ENCODE results near the gene LDLRAD4.

Gene LDLRAD4

DNA sequence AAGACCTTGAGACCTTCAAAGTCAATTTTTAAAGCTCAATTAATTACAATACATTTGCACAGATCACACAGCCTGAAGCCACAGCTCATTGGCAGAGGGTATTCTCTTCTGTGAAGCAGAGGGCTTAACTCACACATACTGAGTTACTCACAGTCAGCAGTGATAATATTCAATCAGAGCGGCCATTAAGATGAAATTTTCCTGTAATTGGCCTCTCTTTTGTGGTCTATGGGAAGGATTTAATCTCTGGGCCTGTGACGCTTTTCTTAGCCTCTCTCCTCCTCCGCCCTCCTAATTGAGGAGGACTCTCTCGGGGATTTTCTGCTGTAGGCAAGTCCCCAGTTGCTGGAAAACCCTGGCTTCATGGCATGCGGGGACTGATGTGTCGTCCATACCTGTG lies 12.3 kb upstream of the LDLRAD4 start:
- no peak for DNase-seq

DNA sequence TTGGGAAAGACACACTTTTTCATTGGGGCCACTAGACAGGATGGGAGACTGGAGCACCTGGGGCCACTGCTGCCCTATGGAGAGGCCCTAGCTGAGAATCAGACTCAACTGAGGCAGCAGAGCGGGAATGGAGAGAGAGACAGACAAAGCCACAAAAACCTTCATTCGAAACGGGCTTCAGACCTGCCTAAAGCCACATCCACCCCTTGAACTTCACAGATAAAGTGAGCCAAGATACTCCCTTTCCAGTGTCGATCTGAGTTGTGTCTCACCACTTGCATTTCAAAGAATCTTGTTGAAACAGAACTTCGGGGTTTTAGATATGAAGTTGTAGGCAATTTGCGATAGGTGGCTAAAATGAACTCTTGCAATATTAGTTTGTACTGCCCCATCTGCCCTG lies 11.3 kb upstream of the LDLRAD4 start:
- no peak for DNase-seq

DNA sequence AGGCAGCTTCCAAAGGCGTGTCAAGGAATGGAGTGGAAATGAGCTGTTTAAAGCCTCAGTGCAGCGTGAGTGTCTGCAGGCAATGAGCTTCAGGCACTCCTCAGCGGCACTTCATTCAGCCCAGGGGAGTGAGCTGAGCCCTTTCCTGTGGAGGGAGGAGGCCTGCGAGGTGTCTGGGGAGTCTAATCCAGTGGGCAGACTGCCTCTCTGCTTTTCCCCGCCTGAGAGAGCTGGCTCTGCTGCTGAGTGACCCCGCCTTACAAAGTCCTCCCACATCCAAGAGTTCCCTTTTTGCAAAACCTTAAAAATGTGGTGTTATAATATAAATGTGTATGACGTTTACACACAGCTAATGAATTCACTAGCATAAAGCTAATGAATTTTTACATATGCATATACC lies 7.0 kb upstream of the LDLRAD4 start:
- no peak for DNase-seq

DNA sequence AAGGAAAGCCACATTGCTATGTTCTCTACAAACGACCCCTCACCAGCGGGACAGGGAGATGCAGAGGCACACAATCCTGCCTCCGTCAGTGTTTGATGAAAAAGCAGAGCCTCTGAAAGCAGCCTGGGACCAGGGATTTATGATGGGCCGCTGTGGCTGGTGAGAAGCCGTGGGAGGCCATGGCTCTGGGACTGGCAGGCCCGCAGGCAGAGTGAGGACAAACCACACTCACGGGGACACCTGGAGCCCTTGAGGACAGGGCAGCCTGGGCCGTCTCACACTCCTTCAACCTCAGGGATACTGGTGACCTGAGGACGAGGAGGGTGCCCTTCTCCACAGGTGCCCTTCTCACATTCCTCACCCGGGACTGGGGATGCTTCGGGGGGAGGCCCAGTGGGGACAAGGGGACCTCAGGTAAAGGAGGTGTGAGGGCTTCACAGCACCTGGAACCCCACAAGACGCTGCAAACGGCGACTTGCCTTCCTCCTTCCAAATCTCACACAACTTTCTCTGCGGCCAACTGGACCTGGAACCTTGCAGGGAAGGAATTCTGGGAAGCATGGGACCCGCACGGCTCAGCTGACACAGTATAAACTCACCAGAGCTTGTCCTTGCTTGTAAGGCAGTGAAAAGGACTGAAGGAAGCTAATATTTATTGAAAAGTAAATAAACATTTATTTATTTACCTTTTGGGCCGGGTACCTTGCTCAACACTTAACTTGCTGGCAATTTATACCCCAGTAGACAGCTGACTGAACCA lies 5.3 kb upstream of the LDLRAD4 start:
- DNase-seq = no peak

DNA sequence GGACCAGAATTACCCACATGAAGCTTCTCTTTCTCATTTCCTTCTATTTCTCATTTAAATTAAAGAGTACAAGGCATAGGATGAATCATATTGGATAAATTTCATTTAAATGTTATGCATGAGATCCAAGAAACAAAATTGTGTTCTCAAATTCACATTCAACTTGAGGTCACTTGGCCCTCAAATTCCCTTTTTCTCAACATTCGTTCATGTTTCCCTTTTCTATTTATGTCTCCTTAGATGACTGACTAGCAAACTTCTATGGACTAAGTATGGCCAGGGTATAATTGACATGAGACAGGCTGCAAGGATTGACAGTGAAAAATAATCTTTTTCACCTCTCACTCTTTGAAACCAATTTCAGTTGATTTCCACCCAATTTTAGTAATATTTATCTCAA lies 4.0 kb upstream of the LDLRAD4 start:
- no peak for DNase-seq

DNA sequence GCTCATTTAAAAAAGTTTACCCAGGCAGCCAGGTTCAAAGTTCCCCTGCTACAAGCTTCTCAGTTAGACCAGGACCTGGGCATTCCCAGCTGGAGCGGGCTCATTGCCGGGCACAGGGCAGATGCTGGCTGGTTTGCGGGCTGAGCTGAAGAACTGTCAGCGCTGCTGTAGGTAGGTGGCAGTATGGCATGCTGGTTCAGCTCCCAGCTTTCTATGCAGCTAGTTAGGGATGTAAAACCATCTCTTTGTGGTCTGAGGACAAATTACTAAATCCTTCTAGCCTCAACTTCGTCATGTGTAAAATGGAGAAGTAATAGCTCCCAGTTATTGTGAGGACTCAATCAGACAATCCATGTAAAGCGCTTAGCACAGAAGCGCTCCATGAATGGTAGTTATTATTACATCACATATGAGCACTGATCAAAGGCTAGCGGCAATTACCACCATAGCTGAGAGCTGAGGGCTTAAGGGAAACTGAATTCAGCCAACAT lies 2.4 kb upstream of the LDLRAD4 start:
- peak; percentile 49 for DNase-seq

DNA sequence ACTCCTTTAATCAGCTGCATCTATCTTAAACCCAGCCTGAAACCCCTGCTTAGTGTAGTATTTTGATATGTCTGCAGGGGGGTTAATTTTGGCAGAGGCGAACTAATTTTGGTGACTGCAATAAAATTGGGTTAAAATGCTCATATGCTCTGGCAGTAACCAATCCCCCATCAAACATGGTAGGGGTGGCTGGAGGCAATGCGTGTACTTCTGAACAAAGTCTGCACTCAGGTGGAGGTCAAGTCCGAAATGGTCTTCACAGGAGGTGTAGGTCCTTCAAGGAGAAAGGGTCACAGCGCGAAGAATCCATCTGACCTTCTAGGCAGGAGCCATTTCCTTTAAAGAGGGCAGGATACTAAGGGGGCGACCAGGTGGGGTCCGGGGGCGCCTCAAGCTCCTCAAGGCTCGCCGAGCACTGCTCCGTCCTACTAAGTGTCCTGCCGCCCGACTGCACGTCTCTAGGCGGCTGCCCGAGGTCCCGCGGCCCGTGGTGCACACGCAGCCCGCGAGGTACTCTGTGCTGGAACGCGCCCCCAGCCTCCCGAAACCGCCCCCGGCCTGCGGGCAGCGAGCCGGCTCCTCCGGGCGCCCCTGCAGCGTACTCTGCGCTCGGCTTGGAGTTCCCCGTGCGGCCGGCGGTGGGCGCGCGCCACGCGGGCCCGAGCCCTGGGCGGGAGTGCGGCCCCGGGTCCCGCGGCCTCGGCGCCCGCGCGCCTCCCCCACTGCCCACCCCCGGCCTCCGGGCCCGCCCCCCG lies 1.7 kb upstream of the LDLRAD4 start:
- peak; percentile 42 for DNase-seq

DNA sequence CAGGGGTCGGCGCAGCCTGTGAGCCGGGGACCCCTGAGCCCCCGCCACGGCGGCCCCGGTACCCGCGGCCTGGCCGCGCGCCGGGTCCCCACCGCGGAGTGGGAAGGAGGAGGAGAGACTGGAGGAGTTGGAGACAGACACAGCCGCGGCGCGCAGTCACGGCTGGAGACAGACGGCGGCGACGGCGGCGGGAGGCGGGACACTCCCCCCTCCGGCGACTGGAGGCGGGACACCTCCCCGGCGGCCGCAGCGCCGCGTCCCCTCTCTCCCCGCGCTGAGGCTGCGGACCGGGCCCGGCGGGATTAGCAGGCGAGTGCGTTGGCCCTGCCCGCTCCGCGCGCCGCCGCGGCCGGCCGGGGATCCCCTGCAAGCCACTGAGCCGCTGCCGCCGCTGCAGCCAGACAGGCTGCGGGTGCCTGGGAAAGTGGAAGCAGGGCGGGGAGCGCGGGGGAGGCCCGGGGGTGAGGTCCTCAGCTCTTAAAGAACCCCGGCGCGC lies 1.0 kb upstream of the LDLRAD4 start:
- peak; percentile 63 for DNase-seq

DNA sequence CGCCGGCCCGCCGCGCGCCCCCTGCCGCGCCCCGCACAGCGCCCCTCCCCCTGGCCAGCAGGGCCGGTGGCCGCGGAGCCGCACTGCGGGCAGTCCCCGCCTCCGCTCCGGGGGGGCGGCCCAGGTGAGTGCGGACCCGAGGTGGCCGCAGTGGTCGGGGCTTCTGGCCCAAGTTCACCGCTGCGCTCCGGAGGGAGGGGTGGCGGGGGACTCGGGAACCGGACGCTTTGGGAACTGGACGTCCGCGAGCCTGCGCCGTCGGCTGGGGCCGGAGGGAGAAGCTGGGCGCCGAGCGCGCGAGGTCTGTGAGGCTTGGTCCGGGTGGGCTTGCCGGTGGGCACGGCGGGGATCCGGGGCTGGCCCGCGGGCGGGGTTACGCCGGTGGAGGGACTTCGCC lies 591 bp upstream of the LDLRAD4 start:
- peak; percentile 8 for DNase-seq

DNA sequence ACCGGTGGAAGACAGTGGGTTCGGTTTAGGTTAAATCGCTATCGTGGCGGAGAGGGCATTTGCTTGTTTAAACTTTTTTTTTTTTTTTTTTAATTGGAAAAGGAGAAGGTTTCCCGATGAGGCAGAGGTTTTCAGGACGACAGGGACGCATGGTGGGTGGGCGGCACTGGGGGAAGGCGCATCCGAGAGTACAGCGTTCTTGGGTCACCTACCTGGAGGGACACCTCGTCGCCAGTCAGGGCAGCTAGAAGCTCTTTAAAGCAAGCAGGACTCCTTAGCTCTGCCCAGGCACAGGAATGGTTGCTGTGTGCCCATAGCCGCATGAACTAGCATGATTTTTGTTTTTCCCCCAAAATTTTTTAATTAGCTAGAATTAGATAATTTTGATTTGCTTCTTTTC lies 437 bp downstream of the LDLRAD4 start:
- no peak for DNase-seq

DNA sequence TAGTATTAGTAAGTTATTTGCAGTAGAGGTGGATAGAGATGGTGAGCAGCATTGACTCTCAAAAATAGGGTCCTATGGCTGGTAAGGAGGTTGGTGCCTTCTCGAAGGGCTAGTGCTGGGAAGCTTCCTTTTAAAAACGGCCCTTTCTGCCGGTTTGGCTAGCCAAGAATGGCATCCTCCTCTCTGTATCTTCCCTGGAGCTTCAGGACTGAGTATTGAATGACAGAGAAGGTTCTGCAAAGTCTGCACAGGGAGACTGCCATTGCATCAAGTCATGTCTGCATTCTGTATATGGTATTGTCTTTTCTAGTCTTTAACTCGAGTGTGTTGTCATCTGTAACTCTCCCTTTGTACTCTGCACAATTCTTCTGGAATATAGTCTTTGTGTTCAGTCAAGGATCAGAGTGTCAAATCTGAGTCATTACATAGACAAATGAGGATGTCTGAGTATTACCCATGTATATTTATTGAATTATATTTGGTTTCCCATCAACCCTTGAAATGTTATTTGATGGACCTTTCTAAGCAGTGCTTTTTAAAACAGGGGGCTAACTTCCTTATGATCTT lies 1.1 kb downstream of the LDLRAD4 start:
- no peak for DNase-seq

DNA sequence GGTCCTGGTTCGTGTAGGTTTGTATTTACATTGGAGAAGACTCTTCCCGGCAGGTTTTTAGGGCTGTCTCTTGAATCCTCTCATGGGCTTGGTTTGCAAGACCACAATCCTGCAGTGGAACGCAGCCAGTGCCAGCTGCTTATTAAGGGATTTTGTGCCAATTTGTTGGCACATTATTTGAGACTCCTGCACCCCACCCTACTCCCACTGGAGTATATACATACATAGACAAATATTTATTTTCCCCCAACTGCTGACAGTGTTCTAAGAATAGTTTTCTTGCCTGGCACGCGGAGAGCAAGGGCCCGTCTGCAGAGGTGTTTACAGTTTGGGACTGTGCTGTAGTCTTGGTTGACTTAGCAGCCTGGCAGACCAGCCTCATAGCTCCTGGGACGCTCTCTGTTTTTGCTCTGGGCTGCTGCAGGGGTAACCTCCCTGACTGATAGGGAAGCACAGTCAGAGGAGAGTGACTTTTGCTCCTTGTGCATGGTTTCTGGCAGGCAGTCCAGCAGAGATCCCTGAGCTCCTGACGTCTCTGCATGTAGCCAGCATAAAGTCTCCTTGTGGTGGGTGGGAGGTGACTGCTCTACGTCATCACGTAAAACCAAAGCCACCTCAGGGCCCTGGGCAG lies 1.9 kb downstream of the LDLRAD4 start:
- DNase-seq = no peak

DNA sequence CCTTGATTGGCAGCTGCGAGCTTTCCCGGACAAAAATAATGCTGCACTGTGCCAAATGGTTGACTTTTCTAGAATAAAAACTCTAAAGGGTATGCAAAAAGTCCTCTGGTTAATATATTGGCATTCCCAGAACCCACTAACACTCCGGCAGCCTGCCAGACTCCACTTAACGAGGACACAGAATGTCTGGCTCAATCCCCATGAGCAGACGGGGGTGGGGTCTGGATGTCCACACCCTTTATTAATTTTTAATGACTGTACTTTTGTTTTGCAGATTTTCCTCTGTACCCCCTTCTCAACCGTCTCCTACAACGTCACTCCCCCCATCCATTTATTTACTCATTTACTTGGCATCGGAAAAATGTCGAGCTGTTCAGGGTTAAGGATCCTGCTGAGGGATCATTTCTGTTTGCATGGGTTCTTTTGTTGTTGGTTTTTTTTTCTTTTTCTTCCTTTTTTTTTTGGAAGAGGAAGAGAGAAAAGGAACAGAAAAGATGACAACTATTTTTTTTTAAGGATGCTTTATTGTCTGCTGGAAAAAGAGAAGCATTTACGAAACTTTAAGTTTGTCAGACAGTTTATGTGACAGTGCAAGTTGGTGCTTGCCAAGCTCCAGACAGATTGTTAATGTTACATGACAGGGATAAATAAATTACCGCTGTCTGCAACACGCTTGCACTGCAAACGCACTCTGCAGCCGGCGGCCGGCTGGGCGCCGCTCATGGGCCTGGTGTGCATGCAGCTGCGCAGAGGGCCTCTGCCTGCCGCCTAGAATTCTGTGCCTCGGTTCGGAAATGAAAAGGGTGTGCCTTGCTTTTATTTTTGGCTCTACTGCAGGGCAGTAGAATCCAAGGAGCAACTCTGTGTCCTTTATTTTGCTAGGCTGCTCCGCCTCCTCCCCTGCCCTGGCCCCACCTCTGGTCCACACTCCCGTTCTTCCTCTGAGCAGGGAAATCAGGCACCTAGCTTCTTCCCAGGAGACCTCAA lies 3.6 kb downstream of the LDLRAD4 start:
- DNase-seq = no peak

DNA sequence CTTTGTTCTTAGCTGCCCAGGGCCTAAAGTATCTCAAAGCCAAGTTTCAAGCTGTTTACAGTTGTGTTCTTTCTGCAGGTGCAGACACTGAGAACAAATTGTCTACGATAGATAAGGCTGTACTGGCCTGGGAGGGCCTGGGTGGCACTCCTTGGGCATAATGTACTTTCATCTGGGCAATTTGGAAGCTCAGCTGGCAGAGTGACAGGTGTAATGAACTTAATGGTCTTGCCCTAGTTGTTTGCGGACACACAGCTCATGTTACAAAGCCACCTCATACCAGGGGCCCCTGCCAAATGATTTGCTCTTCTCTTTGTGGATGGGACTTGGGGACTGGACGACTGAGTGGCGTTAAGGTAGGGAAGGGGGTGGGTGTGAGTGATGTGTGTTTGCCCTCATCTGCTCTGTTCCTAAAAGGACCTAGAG lies 4.3 kb downstream of the LDLRAD4 start:
- DNase-seq = no peak

DNA sequence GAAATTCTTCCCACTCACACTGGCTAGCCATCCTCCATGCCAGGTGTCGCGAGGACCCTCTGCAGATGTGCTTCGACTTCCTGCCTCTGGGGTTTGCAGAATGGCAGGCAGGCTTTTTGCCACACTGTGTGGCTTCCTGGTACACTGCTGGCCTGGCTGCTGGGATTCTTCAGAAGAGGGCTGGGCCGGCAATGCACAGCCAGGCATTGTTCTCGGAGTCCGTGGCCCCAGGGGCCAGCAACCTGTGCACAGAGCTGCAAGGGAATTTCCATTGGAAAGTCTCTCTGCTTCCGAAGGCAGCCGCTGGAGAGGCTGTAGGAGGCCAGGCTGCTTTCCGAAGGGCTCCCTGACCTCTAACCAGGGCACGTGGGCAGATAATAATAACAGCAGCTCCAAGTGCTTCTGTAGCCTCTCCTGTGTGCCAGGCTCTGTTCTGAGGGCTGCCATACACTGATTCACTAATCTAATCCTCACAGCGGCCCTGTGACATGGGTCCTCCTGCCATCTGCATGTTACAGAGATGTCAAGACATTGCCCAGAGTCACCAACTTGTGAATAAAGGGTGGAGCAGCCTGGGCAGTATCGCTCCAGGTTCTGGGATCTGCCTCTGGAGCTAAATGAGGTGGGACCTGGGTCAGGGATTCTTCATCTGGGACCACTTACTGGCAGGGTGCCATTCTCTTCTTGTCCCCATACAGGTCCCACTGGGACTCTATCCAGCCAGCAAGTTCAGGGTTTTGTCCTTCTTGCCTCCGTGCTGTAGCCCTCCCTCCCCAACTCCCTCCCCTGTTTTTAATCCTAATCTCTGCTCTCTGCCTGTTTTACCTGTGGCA lies 5.0 kb downstream of the LDLRAD4 start:
- DNase-seq = no peak

DNA sequence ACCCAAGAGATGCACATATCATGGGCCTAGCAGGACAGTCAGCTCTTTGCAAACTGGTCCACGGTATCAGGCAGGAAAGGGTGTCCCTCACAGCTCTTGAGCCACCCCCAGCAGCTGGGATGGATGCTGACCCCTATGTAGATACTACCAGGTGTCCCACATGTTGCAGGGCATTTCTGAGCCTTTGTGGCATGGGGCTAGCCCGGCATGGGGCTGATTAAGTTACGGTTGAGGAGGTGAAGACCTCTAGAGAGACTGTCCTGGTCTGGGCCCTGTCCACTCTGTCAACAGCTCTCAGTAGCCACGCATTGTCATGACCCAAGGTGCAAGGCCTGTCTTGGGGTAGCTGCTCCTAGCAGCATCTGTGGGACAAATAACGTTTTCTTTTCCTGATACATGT lies 6.7 kb downstream of the LDLRAD4 start:
- no peak for DNase-seq

DNA sequence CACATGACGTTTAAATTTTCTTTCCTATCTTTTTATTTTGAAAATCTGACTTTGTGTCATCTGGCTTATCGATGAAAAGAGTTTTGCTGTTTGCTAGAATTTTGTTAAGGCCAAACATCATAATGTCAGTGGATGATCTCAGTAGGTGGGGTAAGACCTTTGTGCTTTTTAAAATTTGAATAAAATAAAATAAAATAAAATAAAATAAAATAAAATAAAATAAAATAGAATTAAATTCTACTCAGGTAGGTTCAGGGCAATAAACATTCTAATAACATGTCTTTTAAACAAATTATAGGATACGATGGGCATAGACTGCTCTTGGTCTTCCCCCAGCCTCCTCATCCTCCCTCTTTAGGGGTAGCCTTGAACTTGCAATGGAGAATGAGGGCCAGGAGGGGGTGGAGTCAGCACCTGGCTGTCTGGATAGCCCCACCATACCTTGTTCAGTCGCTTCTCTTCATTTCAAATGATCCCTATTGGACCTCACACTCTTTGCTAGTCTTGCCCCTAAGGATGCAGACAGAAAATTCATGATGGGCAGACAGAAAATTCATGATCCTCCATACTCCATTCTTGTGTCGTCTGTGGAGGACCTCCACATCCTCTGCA lies 8.1 kb downstream of the LDLRAD4 start:
- DNase-seq = no peak

DNA sequence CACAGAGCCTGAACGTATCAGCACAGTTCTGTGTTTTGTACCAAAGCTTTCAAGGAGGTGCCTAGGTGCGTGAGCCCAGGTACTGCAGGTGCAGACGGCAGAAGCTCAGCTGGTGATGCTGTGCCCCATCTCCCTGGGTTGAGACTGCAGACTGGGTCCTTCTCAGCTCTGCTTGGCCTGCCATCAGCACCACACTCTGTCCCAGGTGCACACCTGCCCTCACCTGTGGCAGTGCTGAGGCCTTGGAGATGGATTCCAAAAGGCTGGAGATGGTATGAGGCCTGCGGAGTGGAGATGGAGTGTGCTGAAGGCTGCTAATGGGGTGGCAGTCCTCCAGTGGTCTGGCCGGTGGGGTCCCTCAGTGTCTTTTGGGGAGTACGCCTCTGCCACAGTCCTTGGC lies 9.3 kb downstream of the LDLRAD4 start:
- no peak for DNase-seq

DNA sequence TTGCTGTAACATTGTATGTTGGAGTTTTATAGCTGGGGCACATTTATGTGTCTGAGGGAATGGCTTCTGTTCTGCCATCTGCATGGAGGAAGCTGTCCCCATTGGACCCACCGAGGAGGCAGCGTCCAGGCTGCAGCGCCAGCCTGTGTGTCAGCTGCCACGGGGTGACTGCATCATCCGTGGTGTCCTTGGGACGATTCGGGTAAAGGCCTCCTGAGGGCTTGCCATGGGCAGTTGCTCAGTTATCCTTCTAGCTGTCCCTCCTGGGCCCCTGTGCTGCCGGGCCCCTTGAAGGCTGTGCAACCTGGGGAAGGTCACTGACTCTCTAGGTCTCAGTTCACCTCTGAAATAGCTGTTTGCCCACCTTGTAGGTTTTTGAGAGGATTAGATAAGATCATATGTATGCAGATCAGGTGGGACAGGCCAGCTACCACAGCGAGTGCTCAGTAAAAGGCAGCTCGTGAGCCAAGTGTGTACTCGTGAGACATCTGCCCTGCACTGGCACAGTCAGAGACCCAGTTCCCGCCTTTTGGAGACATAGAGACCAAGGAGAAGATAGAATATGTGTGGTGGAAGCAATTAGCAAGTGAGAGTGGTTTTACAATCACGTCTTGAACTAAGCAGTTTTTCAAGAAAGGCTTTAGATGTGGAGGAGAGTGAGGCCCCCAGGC lies 10.6 kb downstream of the LDLRAD4 start:
- DNase-seq = no peak

DNA sequence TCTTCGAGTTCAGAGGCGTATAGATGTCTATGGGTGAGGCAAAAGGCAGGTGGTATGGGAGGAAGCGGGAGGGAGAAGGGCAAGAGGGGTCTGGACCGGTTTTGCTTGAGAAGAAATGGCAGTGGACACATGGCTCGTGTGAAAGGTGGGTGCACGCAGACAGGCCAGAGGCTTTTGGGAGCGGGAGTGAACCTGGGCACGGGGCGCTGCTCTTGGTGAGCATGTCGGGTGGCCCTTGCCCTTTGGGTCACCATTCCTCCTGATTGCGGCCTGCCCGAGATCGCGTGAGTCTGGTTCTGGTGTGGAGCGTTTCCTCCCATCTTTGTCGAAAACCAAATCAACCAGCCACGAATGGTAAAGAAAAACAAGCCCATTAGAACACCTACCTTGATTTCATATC lies 12.6 kb downstream of the LDLRAD4 start:
- DNase-seq = no peak

Measured in activated CD4-positive, alpha-beta T cell treated with anti-CD3 and anti-CD28 coated beads, Interleukin-2, amount 50 U/mL, for 1 hour (primary cell).